ENCODE measurements around the gene ICE1.

Gene ICE1

GRCh38 chr5:5534333-5534732 is 111.9 kb downstream of the ICE1 start:
- no peak for TF ChIP-seq CTCF (IDR thresholded peaks at IDR 0.05; ENCODE audit: borderline replicate concordance, control extremely low read depth, extremely low read depth, insufficient read depth, missing control alignments)

GRCh38 chr5:5536871-5537270 is 114.4 kb downstream of the ICE1 start:
- TF ChIP-seq CTCF (IDR thresholded peaks at IDR 0.05; ENCODE audit: borderline replicate concordance, control extremely low read depth, extremely low read depth, insufficient read depth, missing control alignments), result no peak
- DNase-seq (ENCODE audit: low spot score), result no peak
- in situ Hi-C loops (cut with MboI; ENCODE audit: low sequenced_read_pairs, unreplicated experiment), result no loop called here

More at GRCh38 chr5:5534333-5534732, 111.9 kb downstream of the ICE1 start:
- no peak for DNase-seq (ENCODE audit: low spot score)
- in situ Hi-C loops (cut with MboI; ENCODE audit: low sequenced_read_pairs, unreplicated experiment), result no loop called here

GRCh38 chr5:5537426-5537825 is 114.9 kb downstream of the ICE1 start:
- no peak for TF ChIP-seq CTCF (IDR thresholded peaks at IDR 0.05; ENCODE audit: borderline replicate concordance, control extremely low read depth, extremely low read depth, insufficient read depth, missing control alignments)
- in situ Hi-C loops (cut with MboI; ENCODE audit: low sequenced_read_pairs, unreplicated experiment), result no loop called here
- no peak for DNase-seq (ENCODE audit: low spot score)

- in situ Hi-C loops (cut with MboI; ENCODE audit: low sequenced_read_pairs, unreplicated experiment), result no loop called here
- no peak for TF ChIP-seq CTCF (IDR thresholded peaks at IDR 0.05; ENCODE audit: borderline replicate concordance, control extremely low read depth, extremely low read depth, insufficient read depth, missing control alignments)
- no peak for DNase-seq (ENCODE audit: low spot score)
Observed at GRCh38 chr5:5539590-5539989, 117.1 kb downstream of the ICE1 start.
